GM19099 (cell line): ENCODE measurements around the gene E2F6.

Source experiments
- POLR2A ChIP-seq: IDR thresholded peaks from 3 replicates; pipeline ENCODE4 v1.6.1; 2011; ENCODE audit warnings: low read depth; ENCODE audit not compliant: insufficient read length; ENCODE audit errors: extremely low read depth

Gene E2F6

GRCh38 chr2:11416186-11416585 is 49.8 kb downstream of the E2F6 start:
- TF ChIP-seq POLR2A, result no peak

- TF ChIP-seq POLR2A, result no peak
These were observed 51.4 kb downstream of the E2F6 start for GRCh38 chr2:11414372-11415124.

- TF ChIP-seq POLR2A, result no peak
These were observed 53.5 kb downstream of the E2F6 start for GRCh38 chr2:11412449-11412810.

DNA sequence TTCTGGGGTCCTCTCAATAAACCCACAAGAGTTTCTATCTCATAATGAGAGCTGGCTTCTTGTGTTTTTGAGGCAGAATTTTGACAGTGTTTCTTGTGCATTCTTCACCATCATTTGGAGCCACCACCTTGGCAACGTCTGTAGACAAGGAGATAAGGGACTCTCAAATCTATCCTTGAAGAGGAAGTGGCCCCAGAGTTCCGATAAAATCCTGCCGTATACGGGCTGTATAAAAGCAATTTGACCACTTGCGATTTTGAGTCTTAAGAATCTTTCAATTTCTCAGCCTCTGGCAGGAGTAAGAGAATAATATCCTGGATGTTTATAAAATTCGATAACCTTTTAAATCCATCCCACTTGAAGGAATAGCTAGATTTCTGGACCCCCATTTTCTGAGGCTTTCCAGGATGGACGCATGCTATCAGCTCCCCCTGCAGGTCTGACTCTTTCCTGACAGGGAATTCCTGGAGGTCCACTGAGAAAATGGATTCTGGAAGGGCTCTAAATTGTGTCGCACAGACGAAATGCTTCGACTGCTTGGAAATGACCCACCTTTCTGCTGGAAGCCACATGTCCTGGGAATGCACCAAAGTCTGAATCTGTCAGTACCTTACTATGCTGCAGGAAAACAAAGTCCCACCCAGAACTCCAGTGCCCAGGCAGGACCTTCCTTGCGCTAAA is 54.1 kb downstream of the E2F6 start:
- TF ChIP-seq POLR2A, result no peak

DNA sequence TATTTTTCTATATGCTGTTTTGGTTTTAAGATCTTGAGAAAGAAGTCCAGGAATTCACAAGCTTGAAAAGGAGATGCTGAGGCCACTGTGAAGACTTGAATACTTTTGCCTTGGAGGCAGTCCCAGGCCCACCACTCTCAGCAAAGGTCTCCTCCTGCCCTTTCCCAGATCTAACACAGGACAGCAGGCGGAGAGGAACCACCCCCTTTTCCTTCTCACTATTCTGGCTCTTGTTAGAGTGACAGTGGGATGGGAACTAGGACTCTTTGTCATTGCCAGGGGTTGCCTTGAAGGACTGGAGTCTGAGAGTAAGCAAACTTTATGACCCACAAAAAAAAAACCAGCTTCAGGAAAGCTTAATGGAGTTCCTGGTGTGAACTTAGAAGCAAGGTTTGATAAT is 54.7 kb downstream of the E2F6 start:
- no peak for TF ChIP-seq POLR2A

DNA sequence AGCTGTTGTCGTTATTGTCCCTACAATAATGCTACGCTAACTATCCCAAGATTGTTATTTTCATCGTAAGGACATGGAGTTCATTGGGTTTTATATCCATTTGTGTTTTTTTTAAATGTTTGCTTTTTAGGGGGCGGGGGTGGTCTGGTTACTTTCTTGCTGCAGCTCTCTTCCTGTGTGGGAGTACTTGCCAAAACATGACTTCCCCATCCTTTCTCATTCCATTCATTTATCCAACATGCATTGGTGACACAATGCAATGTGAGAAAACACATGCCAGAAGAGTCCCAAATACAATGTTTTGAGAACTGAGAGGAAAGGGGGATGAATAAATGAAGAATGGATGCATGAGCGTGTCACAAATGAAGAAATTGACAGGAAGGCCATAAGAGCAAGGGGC is 55.9 kb downstream of the E2F6 start:
- no peak for TF ChIP-seq POLR2A

DNA sequence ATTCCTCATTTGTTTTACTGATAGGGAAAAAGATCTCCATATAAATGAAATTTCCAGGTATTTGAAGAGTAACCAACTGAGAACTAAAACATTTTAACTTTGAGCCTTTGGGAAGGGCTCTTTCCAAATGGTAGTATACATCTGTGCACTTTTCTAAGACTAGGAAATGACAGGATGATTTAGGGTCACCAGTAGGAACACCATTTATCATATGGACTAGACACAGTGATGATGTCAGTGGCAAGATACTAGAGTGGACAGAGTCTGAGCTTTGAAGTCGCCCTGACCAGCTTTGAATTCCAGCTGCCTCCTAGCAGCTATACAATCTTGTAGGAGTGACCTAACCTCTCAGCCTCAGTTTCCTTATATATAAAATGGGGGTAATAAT is 56.4 kb downstream of the E2F6 start:
- TF ChIP-seq POLR2A, result no peak

DNA sequence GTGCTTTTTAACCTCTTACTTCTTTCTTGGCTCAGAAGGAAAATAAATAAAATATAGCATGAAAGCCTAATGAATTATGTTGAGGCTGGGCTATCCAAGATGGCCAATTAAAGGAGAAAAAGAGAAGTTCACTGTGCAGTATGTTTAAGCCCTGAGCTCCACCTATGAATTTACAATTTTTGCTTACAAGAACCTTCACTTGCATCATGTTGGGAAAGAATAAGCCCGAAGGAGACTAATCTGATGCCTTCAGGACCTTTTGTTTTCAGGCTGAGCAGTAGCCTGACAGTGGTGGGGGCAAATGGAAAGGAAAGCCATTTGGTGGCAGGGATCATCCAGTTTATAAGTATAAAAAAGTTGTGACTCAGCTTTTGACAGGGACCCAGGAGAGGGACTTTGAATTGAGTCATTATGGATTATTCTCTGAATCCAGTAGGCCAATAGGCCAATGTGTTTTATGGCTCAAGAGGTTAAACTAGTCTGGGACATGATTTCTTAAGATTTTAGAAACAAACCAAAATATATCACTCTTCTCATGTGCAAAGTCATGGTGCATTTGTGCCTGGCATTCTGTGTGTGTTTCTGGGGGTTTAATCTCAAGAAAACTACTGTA is 56.9 kb downstream of the E2F6 start:
- TF ChIP-seq POLR2A, result no peak

DNA sequence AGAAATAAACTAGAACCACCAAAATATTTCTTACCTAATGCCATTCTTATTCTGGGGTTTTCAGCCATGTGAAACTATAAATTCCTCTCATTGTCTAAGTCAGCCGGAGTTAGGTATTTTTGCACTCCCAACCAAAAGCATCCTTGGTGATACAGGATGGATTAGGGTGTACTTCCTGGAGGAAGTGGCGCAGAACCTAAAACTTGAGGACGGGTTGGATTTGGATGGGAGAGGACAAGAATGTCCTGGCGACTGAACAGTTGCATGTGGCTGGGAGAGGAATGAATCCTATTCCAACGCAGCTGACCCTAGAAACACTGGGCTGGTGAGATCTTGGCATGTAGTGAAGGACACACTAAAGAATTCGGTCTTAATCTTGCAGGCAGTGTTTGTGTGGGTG is 58.5 kb downstream of the E2F6 start:
- TF ChIP-seq POLR2A, result no peak

DNA sequence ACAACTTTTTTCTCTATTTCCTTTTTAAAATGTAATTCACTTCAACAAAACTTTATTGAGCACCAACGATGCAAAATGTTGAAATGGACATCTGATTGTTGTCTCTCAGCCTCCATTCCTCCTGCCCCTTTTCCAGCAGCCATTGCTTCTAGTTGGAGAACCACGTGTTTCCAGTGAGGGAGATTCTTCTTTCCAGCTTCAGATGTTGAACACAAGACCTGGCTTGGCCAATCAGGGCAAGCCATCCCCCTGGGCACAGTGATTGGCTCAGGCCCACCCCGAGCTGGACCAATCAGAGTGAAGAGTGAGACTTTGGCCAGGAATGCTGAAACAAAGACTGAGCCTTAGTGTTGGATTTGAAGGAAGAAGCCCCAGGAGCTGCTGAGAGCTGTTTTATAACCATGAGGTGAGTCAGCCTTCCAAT is 59.0 kb downstream of the E2F6 start:
- TF ChIP-seq POLR2A, result no peak

GRCh38 chr2:11406267-11406957 is 59.5 kb downstream of the E2F6 start:
- no peak for TF ChIP-seq POLR2A

DNA sequence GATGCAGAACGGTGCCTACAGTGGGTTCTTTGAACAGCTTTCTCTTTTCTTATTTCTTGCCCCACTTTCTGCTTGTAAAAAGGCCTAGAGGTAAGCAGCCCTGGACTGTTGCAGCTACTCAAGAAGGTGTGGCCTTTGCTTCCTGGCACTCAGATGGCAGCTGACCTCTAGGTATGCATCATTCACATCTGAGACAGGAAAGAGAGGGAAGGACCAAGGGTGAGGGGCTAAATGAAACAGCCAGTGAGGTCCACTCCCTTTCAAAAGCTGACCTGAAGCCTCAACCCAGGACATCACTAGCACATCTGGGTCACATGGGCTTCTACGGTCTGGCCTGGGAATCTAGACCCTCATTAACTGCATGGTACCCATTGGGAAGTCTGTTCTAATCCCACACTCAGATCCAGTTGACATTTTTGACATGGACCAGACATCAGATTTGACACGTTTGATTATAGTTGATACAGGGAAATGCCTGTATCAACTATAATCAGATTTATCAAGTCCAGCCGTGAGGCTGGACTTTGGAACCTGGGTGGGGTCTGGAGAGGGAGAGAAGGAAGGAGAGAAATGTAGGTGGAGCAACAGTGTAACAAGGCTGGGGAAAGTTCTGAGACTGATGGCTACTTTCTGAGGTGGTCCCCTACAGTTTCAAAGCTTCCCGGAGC is 60.2 kb downstream of the E2F6 start:
- TF ChIP-seq POLR2A, result no peak

- TF ChIP-seq POLR2A, result no peak
These were observed 61.4 kb downstream of the E2F6 start for GRCh38 chr2:11404376-11405073.

DNA sequence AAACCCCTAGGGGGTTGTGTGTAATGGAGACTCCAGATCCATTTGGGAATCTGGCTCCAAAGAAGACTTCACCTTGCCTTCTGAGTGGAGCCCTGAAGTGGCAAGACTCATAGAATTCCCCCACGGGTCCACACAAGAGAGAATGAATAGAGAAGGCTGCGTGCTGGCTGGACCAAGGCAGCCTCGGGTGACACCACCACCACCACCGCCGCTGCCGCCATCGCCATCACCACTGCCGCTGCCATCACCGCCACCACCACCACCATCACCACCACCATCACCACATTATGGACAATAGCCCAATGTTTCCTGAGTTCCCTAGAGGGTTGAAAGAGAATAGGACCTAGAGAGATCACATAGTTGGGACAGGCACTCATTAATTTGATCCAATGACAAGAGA is 63.5 kb downstream of the E2F6 start:
- TF ChIP-seq POLR2A, result no peak

DNA sequence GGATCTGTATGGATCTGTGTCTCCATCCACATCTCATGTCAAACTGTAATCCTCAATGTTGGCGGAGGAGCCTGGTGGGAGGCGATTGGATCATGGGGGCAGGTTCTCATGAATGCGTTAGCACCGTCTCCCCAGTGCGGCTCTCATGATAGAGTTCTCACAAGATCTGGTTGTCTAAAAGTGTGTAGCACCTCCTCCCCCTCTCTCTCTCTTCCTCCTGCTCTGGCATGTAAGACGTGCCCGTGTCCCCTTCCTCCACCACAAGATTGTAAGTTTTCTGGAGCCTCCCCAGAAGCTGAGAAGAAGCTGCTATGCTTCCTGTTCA is 66.6 kb downstream of the E2F6 start:
- no peak for TF ChIP-seq POLR2A
